HG03521 (cell line): Measurements from ENCODE around the gene SYNPO.

Experiments
- ATAC-seq: cut with Tn5 transposase; IDR thresholded peaks from one replicate; pipeline ENCODE4 v1.9.1; 2021; ENCODE audit warnings: mild to moderate bottlenecking, moderate library complexity; ENCODE audit not compliant: unreplicated experiment

The SYNPO gene

GRCh38 chr5:150624334-150625163 lies 15.9 kb upstream of the SYNPO start:
- ATAC-seq, result peak; percentile 29

- no peak for ATAC-seq
Observed at GRCh38 chr5:150625164-150625535, 15.3 kb upstream of the SYNPO start.

- ATAC-seq, result peak; percentile 41
Observed at GRCh38 chr5:150625831-150626746, 14.4 kb upstream of the SYNPO start.

- ATAC-seq, result no peak
Observed at GRCh38 chr5:150626853-150627276, 13.6 kb upstream of the SYNPO start.

DNA sequence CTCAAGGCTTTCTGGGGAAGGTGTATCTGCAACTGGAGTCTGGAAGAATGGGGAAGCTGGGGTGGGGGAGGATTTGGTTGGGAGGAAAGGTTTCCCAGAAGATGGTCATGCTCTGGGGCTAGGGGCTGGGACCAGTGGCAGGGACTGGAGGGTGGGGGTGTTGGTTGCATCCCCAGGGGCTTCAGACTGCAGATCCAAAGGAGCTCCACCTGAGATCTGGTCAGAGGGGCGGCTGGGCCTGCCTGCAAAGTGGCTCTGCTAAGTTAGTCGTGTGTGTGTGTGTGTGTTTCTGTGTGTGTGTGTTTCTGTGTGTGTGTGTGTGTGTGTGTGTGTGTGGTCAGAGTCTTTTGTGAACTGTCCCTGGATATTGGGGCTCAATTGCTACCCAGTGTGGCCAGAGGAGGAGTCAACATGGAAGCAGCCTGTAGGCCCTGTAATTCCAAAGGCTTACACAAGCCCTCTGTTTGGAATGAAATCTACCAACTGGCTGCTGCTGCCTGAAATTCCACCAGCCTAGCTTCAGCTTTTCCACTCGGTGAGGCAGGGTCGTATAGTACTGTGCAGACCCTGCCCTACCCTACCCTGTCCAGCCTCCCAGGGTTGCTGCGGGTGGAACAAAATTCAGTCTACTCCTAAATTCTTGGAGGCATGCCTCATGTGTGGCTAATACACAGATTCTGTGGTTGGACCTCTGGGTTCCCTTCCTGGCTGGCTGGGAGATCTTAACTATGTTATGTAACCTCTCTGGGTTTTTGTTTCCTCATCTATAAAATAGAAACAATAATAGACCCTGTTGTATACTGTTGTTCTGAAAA lies 12.5 kb upstream of the SYNPO start:
- no peak for ATAC-seq

- no peak for ATAC-seq
Observed at GRCh38 chr5:150628936-150629485, 11.4 kb upstream of the SYNPO start.

DNA sequence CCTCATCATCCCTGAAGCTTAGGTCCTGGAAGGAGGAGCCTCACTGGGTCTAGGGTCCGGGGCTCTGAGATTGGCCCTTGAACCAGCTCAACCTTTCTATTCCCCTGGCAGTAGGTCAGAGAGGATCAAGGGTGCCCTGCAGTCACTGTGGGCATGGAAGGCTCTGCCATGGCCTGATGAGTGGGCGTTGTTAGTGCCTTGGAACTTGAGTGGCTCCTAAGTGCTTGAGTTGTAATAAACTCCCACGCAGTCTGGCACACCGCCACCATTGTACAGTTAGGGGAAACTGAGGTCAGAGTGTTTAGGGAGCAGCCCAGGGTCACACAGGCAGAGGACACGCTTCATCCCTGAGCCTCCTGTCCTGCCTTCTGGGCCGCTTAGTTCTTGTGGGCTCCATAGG lies 10.4 kb upstream of the SYNPO start:
- no peak for ATAC-seq

DNA sequence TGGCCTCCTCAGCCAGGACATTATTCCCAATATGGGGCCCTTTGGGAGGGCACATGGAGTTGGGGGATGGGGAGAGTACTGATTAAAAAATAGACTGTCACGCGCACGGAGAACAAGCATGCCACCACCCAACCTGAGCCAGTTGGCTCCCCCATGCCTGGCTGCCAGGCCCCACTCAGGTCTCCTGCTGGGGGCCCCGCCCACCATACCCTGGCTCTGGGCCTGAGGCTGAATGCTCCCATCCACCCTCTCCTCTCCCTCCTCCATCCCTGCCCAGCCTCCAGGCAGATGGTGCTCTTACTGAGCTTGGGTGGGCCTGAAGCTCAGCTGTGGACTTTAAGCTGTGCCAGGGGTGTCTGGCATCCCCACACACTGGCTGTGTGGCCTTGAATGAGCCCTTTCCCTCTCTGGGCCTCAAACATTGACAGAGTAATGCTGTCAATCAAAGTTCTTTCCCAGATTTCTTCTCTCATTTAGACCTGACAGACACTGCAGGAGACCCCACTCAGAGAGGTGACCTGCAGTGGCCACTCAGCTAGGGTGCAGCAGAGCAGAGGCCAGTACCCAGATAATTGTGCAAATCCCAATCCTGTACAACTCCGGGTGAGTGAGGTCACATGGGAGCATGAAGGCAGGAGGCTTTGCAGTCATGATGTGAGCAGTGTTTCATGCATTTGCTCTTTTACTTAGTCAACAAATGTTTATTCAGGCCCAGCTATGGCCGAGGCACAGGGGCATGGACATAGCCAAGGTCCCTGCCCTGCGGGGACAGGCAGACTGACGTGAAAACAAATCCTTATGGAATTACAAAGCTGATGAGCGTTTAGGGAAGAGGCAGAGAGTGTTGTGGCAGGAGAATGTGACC lies 9.8 kb upstream of the SYNPO start:
- no peak for ATAC-seq

DNA sequence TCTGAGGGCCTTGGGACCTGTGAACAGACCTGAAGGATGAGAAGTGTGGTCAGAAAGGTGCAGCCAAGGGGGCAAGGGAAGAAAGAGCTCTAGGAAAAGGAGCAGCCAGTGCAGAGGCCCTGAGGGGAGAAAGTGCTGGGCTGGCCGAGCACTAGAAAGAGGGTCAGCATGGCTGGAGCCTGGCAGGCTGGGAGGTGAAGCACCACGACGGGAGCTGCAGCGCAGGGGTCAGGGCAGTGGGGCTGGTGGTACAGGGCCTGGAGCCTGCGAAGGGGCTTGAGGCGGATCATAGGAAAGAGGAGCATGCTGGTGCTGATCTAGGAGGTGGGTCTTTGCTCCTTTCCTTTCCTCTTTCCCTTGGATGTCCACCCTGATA lies 9.1 kb upstream of the SYNPO start:
- ATAC-seq, result no peak

GRCh38 chr5:150632305-150633160 lies 7.9 kb upstream of the SYNPO start:
- ATAC-seq, result no peak

DNA sequence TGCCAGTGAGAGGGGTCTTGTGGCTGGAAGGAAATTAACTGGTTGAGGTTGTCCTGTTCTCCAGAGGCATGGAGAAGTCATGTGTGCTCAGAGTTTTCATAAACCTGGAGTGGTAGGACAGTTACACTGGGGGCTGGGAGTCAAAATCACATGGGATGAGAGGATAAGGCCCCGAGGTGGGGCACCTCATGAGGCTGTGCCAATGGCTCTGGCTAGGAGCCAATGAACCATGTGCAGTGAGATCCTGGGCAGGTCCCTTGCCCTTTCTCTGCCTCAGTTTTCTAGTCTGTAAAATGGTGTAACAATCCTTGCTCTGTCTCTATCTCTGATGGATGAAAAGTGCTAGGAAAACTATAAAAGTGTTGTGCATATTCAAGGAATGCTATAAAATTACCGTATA lies 7.0 kb upstream of the SYNPO start:
- ATAC-seq, result no peak

- ATAC-seq, result no peak
Observed at GRCh38 chr5:150636391-150637244, 3.8 kb upstream of the SYNPO start.

GRCh38 chr5:150637245-150638052 lies 3.0 kb upstream of the SYNPO start:
- no peak for ATAC-seq

DNA sequence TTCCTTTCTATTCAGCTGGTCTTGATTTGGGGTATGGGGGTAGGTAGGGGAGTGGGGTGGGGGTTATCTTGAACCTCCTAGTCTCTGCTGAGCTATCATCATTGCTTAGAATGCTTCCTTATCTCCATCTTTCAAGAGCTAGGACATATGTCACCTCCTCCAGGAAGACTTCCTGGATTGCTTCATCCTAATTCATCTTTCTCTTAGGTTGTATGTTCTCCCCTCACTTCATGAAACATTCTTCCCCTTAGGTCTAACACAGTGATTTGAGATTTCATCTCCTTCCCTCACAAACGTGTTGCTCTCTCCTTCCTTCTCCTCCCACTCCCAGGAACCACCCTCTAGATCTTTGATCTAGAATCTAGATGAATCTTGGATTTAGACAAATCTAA lies 2.4 kb upstream of the SYNPO start:
- ATAC-seq, result no peak

DNA sequence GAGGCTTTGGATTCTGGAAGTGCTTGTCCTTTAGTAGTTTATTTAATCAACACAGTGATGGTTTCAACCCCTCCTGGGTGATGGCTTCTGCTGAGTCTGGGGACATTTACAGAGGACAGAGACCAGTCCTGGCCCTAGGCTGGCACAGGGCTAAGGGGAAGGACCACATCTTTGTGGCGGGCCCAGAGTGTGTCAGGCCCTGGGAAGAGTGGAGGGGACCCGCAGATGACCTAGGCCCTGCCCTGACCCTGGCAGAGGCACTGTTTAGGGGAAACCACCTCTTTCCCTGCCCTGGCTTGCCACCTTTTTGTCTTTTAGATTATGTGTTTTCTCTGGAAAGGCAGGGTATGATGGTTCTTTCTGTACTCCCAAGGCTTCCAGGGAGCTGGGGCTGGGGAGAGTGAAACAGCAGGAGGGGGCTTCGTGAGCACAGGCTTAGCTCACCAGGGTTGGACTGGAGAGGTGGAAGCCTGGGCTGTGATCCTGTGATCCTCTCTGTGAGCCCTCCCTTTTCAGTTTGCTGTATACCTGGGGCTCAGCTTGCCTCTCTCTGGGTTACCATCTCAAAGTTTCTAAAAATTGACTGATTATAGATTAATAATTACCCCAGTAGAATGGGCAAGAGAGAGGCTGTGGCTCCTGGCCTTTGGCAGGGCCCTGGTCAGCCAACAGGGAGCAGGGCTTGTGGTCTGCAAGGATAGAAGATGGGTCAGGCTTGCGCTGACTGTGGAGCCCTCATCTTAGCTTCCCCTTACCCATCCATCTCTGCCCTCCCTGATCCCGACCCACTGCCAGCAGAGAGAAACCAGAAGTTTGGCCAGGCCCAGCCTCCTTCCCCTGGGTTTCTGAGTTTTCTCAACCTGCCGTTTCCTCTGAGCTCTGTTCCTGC lies 1.7 kb upstream of the SYNPO start:
- no peak for ATAC-seq

- ATAC-seq, result no peak
Observed at GRCh38 chr5:150639377-150639692, 1.1 kb upstream of the SYNPO start.
